Thyroid gland (tissue), 4 donors: ENCODE measurements around the gene METTL6. TPM values are rescaled to one million over a fixed set of nuclear protein-coding genes. Genes with fewer than 3 reads are reported as not detected.
"Not testable (repeated sequence)": the region's sequence is repeated elsewhere in the genome, so short reads cannot be mapped to it uniquely, and the experiment has no call there.

Experiments used
- DNase-seq, 2 donors: peaks; one replicate each; pipeline ENCODE4 v3.0.0-alpha.2; 2019
- H3K27ac ChIP-seq, 3 donors: fragments of 200-600 bp; sonication (generic); 1 replicate in 2 of 3; 2 replicates in 1 of 3; pipeline ENCODE4 v1.5.1; 2016 to 2019; ENCODE audit warnings: mild to moderate bottlenecking in 1 of 3, moderate library complexity in 1 of 3
- H3K27me3 ChIP-seq: fragments of 200-600 bp; sonication (generic); one replicate; pipeline ENCODE4 v1.5.1; 2019
- H3K36me3 ChIP-seq, 2 donors: fragments of 200-600 bp; sonication (generic); one replicate each; pipeline ENCODE4 v1.5.1; 2016 to 2019
- H3K4me1 ChIP-seq, 2 donors: fragments of 200-600 bp; sonication (generic); one replicate each; pipeline ENCODE4 v1.5.1; 2017 to 2019
- H3K4me3 ChIP-seq, 3 donors: fragments of 200-600 bp; sonication (generic); replicated peaks in 1 of 3; 1 replicate in 2 of 3; 2 replicates in 1 of 3; pipeline ENCODE4 v1.5.1; 2016; ENCODE audit warnings: mild to moderate bottlenecking in 1 of 3
- H3K9me3 ChIP-seq: fragments of 200-600 bp; sonication (generic); one replicate; pipeline ENCODE4 v1.5.1; 2017
- CTCF ChIP-seq, 6 experiments: fragments of 200-600 bp in 3 of 6; fragments of 450-650 bp in 3 of 6; sonication (generic) in 3 of 6; IDR thresholded peaks; one replicate each; pipeline ENCODE4 v1.5.1; 2016 to 2019; ENCODE audit warnings: antibody characterized with exemption in 6 of 6, mild to moderate bottlenecking in 2 of 6, inconsistent platforms in 1 of 6, moderate library complexity in 1 of 6
- POLR2A ChIP-seq, 2 donors: fragments of 450-650 bp; IDR thresholded peaks; one replicate each; pipeline ENCODE4 v1.6.1; 2017; ENCODE audit warnings: antibody characterized with exemption in 2 of 2, mild to moderate bottlenecking in 2 of 2, moderate library complexity in 1 of 2
- WGBS, 2 donors: methylation state at CpG; one replicate each; pipeline ENCODE4 v1.1.5; 2017; 5-methylcytosine and 5-hydroxymethylcytosine counted together
- intact Hi-C: fragments of 100-400 bp; cut with DNase I; formaldehyde crosslinking; loops from one replicate; pipeline ENCODE4 v1.15.1; 2023
- total RNA-seq, 4 donors: library from RNA; depleted of rRNA; stranded (reverse); fragments of >200 nt; gene quantifications; one replicate each; pipeline ENCODE4 v1.2.3, GENCODE V29; 2016

Gene METTL6
- total RNA-seq, 4 donors from 2014 or later, result 20.2 to 20.8 (median 20.5) TPM

GRCh38 chr3:15460891-15461531 lies 33.7 kb upstream of the METTL6 start:
- H3K27me3 ChIP-seq, result no peaks in the 10 kb centered on the region
- intact Hi-C loops, result no loop called here
- H3K4me1 ChIP-seq, result no peaks in the 10 kb centered on the region
- DNase-seq, result no peak
- H3K27ac ChIP-seq, result no peak overlapping the region
- no peak for TF ChIP-seq CTCF (IDR thresholded peaks at IDR 0.05)
- no peak for TF ChIP-seq POLR2A (IDR thresholded peaks at IDR 0.05)
- no peak overlapping the region for H3K4me3 ChIP-seq
- H3K9me3 ChIP-seq, result no peaks in the 10 kb centered on the region
- WGBS, 2 donors, result 66 to 72% methylated on average over 4 of the region's 4 CpGs
- no peaks in the 10 kb centered on the region for H3K36me3 ChIP-seq

- Histone ChIP-seq H3K4me1 (no peaks in the 10 kb centered on the region), H3K9me3 (no peaks in the 10 kb centered on the region), H3K27me3 (no peaks in the 10 kb centered on the region), H3K36me3 (no peaks in the 10 kb centered on the region), H3K4me3 (no peak overlapping the region), H3K27ac (no peak overlapping the region)
- DNase-seq, result no peak
- TF ChIP-seq POLR2A (IDR thresholded peaks at IDR 0.05) (no peak), CTCF (IDR thresholded peaks at IDR 0.05) (no peak)
- intact Hi-C loops, result no loop called here
- WGBS, 2 donors, result 92 to 93% methylated on average over 7 of the region's 7 CpGs
Observed at GRCh38 chr3:15458212-15458780, 31.0 kb upstream of the METTL6 start.

GRCh38 chr3:15456915-15457314 lies 29.6 kb upstream of the METTL6 start:
- DNase-seq, intact Hi-C loops, H3K27me3 ChIP-seq, H3K36me3 ChIP-seq, H3K9me3 ChIP-seq, H3K4me1 ChIP-seq, H3K4me3 ChIP-seq, H3K27ac ChIP-seq: not testable (repeated sequence)
- WGBS, 2 donors, result 89 to 95% methylated on average over 10 of the region's 10 CpGs

- no peak for TF ChIP-seq CTCF (IDR thresholded peaks at IDR 0.05)
- Histone ChIP-seq H3K9me3 (no peaks in the 10 kb centered on the region), H3K27ac (no peak overlapping the region), H3K27me3 (no peaks in the 10 kb centered on the region), H3K36me3 (no peaks in the 10 kb centered on the region), H3K4me1 (no peaks in the 10 kb centered on the region), H3K4me3 (no peak overlapping the region)
- WGBS, 2 donors, result 100% methylated on average over 2 of the region's 2 CpGs
- intact Hi-C loops, result no loop called here
- DNase-seq, result no peak
Observed at GRCh38 chr3:15456321-15456720, 29.0 kb upstream of the METTL6 start.

- H3K36me3 ChIP-seq, result no peaks in the 10 kb centered on the region
- WGBS, 2 donors, result 91 to 98% methylated on average over 7 of the region's 7 CpGs
- intact Hi-C loops, result no loop called here
Observed at GRCh38 chr3:15455756-15456155, 28.4 kb upstream of the METTL6 start.

More at GRCh38 chr3:15455756-15456155, 28.4 kb upstream of the METTL6 start:
- H3K27me3 ChIP-seq, result no peaks in the 10 kb centered on the region
- H3K27ac ChIP-seq, result no peak overlapping the region
- no peaks in the 10 kb centered on the region for H3K9me3 ChIP-seq
- no peak for DNase-seq
- H3K4me1 ChIP-seq, result no peaks in the 10 kb centered on the region
- no peak for TF ChIP-seq POLR2A (IDR thresholded peaks at IDR 0.05)
- no peak for TF ChIP-seq CTCF (IDR thresholded peaks at IDR 0.05)
- no peak overlapping the region for H3K4me3 ChIP-seq
